Measurements from ENCODE around the gene THEMIS2. TPM values are rescaled to one million over a fixed set of nuclear protein-coding genes. Genes with fewer than 3 reads are reported as not detected.
"Not testable (repeated sequence)": the region's sequence is repeated elsewhere in the genome, so short reads cannot be mapped to it uniquely, and the experiment has no call there.

THEMIS2 gene
- total RNA-seq: 9.4 TPM
- long read RNA-seq, transcript THEMIS2-202 (6 exons, 2,687 nt): major isoform, 6 of 10 reads
- long read RNA-seq, partial matches to known transcripts: 3 of 10 reads
- long read RNA-seq, other reads (novel, unspliced or antisense): 1 of 10 reads

DNA sequence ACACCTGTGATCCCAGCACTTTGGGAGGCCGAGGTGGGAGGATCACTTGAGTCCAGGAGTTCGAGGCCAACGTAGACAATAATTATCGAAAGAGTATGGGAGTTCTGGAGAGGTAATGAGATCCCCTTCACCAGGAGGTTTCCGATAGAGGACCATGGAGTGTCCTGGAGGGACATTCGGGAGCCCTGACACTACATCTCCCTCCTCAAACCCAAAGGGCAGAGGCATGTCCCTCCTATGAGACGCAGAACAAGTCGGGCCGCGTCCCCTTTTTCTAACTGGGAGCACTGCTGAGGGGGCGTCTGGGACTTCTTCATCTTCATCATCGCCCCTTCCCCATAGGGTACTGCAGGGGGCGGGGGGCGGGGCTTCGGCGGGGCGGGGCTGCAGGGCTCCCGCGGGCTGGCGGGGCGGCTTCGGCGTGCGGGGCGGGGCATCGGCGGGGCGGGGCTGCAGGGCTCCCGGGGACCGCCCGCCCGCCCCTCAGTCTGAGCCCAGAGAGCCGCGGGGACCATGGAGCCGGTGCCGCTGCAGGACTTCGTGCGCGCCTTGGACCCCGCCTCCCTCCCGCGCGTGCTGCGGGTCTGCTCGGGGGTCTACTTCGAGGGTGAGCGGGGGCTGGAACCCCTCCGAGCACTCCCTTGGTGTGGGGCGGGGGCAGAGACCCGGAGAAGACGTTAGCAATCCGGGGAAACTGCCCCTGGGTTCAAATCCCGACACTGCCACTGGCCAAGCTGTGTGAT is at the start of gene THEMIS2:
THEMIS2 (plus strand) TSS at position 486 of the 743 bp plus-strand sequence; CDS start at position 514, 28 bp downstream.
- intact Hi-C loops (cut with DNase I): no loop called here
- ATAC-seq (ENCODE audit: poor library complexity): peak; percentile 91
- peak; percentile 85 for DNase-seq

DNA sequence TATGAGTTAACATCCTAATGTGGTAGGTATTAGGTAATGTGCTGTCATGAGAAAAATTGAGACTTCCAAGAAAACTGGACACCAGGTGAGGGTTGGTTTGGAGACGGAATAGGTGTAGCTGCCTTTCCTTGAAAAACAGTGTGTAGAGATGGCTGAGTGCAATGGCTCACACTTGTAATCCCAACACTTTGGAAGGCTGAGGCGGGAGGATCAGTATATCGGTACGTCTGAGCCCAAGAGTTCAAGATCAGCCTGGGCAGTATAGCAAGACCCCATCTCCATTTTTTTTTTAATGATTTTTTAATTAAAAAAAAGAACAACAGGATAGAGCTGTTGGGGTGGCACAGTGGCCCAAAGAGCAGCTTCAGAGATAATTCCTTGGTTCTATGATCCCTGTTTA is 48.6 kb upstream of the THEMIS2 start:
- no peak for ATAC-seq (ENCODE audit: poor library complexity)
- intact Hi-C loops (cut with DNase I): no loop called here
- no peak for DNase-seq

DNA sequence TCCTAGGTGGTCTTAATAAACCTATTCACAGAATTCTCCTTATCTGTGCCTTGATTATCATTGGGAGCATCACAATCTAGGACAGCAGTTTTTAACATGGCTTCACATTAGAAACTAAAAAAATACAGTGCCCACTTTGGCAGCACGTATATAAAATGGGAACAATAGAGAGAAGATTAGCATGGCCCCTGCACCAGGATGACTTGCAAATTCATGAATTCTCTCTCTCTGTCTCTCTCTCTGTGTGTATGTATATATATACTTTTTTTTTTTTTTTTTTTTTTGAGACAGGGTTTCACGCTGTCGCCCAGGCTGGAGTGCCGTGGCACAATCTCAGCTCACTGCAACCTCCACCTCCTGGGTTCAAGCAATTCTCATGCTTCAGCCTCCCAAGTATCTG is 47.9 kb upstream of the THEMIS2 start:
- ATAC-seq (ENCODE audit: poor library complexity): no peak
- intact Hi-C loops (cut with DNase I): no loop called here

DNA sequence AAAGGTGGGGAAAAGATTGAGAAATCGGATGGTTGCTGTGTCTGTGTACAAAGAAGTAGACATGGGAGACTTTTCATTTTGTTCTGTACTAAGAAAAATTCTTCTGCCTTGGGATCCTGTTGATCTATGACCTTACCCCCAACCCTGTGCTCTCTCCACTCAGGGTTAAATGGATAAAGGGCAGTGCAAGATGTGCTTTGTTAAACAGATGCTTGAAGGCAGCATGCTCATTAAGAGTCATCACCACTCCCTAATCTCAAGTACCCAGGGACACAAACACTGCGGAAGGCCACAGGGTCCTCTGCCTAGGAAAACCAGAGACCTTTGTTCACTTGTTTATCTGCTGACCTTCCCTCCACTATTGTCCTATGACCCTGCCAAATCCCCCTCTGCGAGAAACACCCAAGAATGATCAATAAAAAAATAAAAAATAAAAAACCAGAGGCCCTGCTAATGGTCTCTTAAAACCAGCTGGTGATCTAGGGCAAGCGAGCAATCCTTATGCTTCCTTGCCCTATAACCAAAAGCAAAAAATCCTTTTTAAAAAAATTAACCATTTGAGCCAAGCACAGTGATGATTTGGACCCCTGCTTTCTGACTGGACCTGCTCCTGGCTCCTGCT is 42.9 kb upstream of the THEMIS2 start:
- ATAC-seq (ENCODE audit: poor library complexity); DNase-seq; intact Hi-C loops (cut with DNase I): not testable (repeated sequence)

More for the DNA sequence above, 47.9 kb upstream of the THEMIS2 start:
- DNase-seq: no peak

DNA sequence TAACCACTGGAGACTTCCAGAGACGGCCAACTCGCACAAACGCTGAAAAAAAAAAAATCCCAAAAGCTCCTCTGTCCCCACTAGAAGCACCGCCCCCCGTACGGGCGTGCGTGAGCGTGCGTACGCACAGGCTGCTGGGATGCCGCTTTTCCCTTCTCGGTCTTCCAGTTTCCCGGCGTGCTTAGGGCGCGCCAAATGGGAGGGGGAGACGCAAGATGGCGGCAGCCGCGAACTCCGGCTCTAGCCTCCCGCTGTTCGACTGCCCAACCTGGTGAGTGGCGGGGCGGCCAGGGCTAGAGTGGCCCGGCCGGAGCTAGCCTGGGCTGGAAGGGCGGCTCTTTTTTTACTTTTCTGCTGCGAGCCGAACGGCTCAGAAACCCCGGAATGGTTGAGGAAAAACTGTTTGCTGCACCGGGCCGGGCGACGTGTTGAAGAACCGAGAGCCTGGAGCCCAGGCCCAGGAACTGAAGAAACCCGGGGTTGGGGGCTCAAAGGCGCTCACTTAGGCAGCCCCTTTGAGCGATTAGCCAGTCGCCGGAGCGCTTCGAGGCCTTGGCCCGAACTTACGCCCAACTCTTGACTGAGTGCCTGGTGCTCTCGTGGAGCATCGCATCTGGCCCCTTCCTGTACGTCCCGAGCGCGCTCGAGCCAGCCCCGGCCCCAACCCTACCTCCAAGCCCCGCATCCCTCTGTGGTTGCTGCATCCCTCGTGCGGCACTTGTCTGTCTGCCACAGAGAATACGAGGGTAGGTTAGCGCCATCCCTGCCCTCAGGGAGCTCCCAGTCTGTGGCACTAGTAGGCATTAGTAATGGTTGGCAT is 41.5 kb upstream of the THEMIS2 start, which contains the start of gene PPP1R8:
PPP1R8 (plus strand) TSS at position 162 of the 820 bp plus-strand sequence; CDS start at position 216, 54 bp downstream.
- peak; percentile 100 for ATAC-seq (ENCODE audit: poor library complexity)
- DNase-seq: peak; percentile 96
- intact Hi-C loops (cut with DNase I): no loop called here

DNA sequence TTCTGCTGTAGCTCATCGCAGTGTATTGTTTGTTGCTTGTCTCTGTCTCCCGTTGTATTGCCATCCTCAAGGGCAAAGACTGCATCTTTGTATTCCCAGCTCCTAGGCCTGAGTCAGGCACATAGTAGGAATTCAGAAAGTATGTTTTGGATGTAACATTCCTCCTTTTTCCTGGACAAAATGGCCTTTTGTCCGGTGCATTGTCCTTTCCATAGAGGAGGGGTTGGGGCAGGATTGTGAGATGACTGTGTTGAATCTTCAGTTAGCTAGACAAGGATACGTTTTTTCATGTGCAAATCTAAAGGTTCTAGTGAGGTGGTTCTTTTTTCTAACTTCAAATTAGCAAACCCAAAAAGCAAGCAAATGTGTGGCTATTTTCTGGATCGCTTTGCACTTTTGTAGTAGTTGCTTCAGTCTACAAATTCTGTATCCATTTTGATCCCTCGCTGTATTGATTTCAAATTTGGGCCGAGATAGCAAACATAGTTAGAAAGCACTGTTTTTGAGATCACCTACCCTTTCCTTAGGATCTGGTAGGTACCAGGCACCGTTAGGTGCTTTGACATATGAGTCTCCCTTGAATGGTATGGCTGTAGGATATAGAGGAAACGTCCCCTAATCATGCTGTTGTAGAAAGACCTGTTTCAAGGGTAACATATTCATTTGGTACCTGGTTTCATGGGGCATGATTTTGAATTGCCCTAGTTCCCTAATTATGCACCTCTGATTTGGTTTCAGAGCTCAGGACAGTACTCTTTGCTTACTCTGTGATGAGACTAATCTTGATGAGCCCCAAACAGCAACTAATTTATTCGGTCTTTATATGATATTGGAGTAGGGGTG is 40.6 kb upstream of the THEMIS2 start:
- no peak for ATAC-seq (ENCODE audit: poor library complexity)
- intact Hi-C loops (cut with DNase I): no loop called here

DNA sequence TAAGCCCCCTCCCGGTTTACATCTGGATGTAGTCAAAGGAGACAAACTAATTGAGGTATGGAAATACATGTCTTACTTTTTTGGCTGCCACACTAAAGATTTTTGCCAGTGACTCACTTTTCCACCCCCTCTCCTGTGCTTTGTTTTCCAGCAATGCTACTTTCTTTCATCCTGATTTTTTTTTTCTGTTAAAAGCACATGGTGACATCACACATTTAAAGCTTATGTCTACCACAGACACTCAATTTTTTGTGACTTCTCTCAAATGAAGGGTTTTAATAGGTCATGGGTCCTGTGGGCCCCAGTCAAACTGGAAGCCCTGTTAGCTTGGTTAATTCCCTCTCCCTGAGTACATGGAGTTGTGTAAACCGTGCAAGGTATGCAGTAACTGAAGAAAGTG is 39.6 kb upstream of the THEMIS2 start:
- intact Hi-C loops (cut with DNase I): no loop called here
- DNase-seq: no peak
- ATAC-seq (ENCODE audit: poor library complexity): no peak

More for the DNA sequence above, 40.6 kb upstream of the THEMIS2 start:
- DNase-seq: no peak

DNA sequence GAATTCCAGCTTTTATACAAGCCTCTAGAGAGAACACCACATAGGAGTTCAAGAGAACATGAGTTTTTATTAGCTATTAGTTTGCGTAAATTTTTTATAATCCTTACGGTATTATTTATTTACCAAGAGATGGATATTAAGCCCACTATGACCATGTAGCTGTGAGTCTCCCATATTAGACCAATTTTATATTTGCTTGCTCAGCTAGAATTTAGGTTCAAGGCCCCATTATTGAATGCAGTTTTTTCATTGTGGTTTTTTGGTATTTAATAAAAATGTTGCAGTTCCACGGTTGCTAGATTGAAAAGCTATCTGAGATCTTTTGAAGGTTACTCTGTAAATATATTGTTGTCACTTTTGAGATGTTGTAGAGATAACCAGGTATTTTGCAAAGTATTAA is 38.9 kb upstream of the THEMIS2 start:
- ATAC-seq (ENCODE audit: poor library complexity): no peak
- no peak for DNase-seq
- intact Hi-C loops (cut with DNase I): no loop called here

DNA sequence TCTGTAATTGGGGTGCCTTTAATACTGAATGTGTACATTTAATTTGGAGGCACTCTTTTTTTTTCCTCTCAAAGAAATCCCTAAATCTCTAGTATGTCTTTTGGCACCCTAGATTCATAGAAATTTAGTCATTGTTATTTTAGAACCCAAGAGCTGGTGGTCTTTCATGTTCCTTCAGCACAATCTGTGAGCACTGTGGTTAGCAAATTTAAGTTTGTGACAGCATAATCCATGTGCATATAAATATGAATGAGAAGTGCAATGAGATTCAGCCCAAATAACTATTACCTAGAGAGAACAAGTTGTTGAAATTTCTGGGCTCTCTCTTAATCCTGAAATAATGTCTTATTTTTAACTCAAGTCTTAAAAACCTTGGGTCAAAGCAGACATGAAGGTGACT is 37.3 kb upstream of the THEMIS2 start:
- no peak for DNase-seq
- intact Hi-C loops (cut with DNase I): no loop called here
- ATAC-seq (ENCODE audit: poor library complexity): no peak

DNA sequence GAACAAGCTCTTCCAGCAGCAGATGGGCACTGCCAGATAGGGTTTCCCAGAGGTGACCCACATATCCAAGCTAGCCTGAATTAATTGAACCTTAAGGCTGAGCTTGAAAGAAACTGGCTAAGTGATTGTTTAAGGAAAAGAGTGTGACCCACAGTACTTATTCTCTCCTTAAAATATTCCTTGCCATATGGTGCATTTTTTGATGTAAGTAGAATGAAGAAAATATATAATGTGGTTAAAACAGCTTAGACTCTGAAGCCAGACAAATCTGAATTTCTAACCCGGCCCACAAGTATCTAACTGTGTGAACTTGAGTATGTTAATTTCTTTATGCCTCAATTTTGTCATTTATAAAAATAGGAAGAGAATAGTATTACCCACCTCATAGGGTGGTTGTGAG is 36.8 kb upstream of the THEMIS2 start:
- intact Hi-C loops (cut with DNase I): no loop called here
- ATAC-seq (ENCODE audit: poor library complexity): no peak
- no peak for DNase-seq

DNA sequence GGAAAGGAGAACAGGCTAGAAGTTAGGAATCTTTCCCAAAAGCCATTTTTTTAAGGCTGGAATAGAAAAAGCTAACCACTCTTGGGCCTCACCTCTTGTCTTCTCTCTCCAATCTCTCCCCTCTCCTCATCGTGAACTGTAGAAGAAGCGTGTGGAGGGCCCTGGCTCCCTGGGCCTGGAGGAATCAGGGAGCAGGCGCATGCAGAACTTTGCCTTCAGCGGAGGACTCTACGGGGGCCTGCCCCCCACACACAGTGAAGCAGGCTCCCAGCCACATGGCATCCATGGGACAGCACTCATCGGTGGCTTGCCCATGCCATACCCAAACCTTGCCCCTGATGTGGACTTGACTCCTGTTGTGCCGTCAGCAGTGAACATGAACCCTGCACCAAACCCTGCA is 22.4 kb upstream of the THEMIS2 start:
- intact Hi-C loops (cut with DNase I): no loop called here
- DNase-seq: no peak
- no peak for ATAC-seq (ENCODE audit: poor library complexity)

DNA sequence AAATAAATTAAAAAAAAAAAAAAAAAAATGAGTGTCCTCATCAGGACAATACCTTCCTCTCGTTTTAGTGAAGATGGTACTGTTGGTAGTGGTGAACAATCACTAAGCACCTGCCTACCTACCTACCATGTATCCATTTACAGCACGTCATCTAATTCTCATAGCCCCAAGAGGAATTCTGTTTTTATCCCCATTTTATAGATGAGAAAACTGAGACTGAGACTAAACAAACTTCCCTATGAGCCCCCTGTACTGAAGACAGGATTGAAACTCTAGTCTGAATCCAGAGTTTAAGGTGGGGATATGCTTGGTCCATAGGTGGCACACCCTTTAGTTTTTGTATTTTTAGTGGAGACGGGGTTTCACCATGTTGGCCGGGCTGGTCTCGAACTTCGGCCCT is 17.3 kb upstream of the THEMIS2 start:
- DNase-seq: no peak
- intact Hi-C loops (cut with DNase I): no loop called here

DNA sequence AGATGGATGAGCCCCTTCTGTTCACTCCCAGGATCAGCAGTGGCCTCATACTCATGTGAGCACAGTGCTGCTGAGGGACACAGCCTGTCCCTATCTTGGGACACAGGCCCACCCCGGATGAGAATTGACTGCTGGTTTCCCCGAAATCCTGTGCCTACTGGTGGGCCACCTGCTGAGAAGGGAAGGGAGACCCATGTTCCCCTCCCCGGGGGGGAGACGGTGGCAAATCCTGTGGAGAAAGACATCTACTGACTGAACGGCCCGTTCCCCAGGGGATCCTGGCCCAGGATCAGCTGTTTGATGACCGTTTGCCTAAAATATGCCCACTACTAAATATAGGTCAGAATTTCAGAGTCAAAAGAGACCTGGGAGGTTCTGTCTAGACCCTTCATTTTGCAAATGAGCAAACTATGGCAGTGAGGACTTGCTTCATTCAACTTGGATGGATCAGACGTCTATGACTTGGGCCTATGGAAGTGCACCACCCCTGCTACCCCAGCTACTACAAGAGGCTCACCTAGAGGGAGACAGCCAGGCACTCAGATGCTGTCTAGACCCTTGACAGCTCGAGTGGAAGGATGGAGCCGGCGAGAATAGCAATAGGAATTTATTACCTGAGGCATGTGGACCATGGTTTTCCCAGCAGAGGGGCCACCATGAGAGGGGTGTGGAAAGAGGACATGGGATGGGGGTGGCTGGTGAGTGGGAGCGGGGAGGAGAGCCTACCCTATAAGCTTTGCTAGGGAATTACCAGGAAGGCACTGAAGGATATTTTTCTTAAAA is 15.6 kb upstream of the THEMIS2 start:
- ATAC-seq (ENCODE audit: poor library complexity): no peak
- DNase-seq: no peak
- intact Hi-C loops (cut with DNase I): no loop called here

More for the DNA sequence above, 17.3 kb upstream of the THEMIS2 start:
- no peak for ATAC-seq (ENCODE audit: poor library complexity)

DNA sequence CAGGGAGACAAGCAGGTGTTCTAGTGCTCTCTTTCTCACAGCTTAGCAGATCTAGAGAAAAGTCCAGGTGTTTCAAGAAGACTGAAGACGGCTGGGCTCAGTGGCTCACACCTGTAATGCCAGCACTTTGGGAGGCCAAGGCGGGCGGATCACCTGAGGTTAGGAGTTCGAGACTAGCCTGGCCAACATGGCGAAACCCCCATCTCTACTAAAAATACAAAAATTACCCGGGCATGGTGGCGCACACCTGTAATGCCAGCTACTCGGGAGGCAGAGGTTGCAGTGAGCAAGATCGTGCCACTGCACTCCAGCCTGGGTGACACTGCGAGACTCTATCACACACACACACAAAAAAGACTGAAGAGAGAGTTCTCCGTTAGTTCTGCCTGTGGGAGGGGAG is 14.8 kb upstream of the THEMIS2 start:
- intact Hi-C loops (cut with DNase I); ATAC-seq (ENCODE audit: poor library complexity); DNase-seq: not testable (repeated sequence)

DNA sequence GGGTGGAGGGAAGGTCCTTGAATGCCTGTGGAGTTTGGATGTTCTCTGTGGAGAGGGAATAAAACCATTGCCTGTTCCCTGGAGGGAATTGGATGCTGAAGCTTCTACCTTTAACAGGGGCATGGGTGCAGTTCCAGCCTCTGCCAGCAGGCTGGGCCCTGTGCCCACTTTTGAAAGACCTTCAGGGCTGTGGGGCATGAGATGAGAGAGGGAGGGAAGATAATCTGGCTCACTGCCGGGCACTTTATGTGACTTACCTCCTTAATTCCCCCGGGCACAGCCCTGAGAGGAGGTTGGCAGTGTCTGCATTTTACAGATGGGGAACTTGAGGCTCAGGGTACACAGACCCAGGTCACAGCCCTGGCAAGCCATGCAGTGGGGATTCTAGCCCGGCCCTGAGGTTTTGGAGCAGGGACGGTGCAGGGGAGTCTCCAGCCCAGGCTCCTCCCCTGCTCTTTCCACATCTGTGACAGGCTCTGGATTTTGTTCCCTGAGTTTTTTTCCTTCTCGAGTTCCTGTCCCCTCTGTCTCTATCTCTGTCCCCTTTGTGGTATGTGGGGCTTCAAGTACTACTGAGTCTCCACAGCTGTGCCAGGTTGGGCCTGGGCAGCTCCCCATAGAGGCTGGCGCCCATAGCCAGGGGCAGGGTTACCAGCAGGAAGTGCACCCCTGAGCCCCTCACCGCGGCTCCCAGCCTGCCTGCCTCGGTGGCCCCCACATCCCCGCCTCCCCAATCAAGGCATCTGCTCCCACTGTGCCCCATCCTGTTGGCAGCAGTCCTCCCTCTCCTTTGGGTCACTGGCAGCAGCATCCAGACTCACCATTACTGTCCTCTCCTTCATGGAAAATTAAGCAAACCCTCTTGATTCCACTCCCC is 14.0 kb upstream of the THEMIS2 start:
- intact Hi-C loops (cut with DNase I): no loop called here
- ATAC-seq (ENCODE audit: poor library complexity): peak; percentile 91
- DNase-seq: peak; percentile 90

DNA sequence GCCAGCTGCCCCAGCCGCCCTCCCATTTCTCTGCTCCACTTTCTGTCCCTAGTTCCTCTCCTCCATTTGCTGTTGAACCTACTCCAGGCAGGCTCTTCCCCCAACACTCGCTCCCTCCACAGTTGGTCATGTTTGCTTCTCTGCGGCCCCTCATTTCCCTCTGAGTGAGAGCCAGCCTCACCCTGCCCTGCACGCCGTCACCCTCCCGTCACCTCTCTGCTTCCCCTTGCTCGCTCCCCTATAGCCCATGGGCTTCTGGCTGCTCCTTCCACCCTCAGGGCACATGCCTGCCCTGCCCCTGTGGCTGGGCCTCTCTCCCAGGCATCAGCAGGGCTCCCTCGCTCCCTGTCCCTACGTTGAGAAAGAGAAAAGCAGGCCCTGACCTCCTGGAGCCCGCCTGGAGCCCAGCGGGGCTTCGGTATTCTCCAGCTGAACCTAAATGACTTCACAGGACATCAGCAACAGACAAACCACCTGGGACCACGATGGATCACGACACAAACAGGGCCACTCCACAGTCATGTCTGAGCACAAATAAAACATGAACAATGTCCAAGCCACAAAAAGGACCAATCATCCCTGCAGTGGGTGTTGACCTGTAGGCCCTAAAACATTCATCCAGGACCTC is 13.3 kb upstream of the THEMIS2 start:
- DNase-seq: no peak
- ATAC-seq (ENCODE audit: poor library complexity): no peak
- intact Hi-C loops (cut with DNase I): no loop called here
